Measurements from ENCODE around the gene IGF2. TPM values are rescaled to one million over a fixed set of nuclear protein-coding genes. Genes with fewer than 3 reads are reported as not detected.

The IGF2 gene
- total and polyA plus RNA-seq, 7 donors: 5.9 to 471 (median 60.2) TPM

- peak overlapping the region; percentile 48 for H3K4me3 ChIP-seq
- H3K4me1 ChIP-seq: peaks cover 8% of the 10 kb centered on the region
- ATAC-seq (no peak), DNase-seq (peak; percentile 13 to 44)
- H3K27me3 ChIP-seq (ENCODE audit: insufficient read depth in 3 of 3, low read length in 2 of 3): peaks cover 5 to 86% (median 37%) of the 10 kb centered on the region in 3 donors
- TF ChIP-seq CTCF (IDR thresholded peaks at IDR 0.05): no peak
- intact Hi-C loops (cut with DNase I): no loop called here
- no peaks in the 10 kb centered on the region for H3K36me3 ChIP-seq (ENCODE audit: insufficient read depth in 1 of 2, low read depth in 1 of 2)
- 9 to 15% (median 11%) methylated on average over 95 to 102 of the region's 102 CpGs for WGBS, 3 donors
- no peaks in the 10 kb centered on the region for H3K9me3 ChIP-seq
- no peak overlapping the region for H3K27ac ChIP-seq
These were observed 1.5 kb upstream of the IGF2 start for GRCh38 chr11:2140411-2141400.

- no peak for TF ChIP-seq CTCF (IDR thresholded peaks at IDR 0.05)
- peak; percentile 18 to 50 for DNase-seq
- WGBS, 3 donors: 2 to 3% (median 2%) methylated on average over 44 to 57 of the region's 57 CpGs
These were observed 590 bp upstream of the IGF2 start for GRCh38 chr11:2139621-2140337.

DNA sequence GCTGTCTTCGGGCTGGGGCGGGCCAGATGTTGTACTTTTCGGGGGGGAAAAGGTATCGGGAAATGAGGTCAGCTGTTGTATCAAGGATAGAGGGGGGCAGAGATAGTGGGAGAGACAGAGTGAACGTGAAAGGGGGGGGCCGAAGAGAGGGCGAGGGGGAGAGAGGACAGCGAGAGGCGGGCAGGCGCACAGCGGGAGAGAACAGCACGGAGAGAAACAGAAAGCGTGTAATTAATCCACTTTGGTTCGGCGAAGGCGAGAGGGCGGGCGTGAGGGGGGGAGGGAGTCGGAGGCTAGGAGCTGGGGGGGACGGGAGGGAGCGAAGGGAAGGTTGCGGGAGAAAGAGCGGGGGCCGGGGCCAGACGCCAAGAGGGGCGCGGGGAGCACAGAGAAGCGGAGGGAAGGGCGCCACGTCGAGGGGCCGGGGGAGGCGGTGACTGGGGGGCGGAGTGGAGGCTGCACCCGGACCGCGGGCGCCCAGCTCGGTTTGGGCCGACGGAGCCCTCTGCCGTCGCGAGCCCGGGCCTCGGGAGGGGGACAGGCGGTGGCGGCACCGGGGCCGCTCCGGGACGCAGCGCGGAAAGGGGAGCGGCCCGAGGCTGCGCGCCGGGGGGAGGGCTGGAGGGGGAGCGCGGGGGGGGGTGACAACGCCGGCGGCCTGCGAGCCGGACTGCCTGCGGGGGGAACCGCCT, 612 bp downstream of the IGF2 start:
- peaks cover 5 to 87% (median 25%) of the 10 kb centered on the region in 3 donors for H3K27me3 ChIP-seq (ENCODE audit: insufficient read depth in 3 of 3, low read length in 2 of 3)
- H3K36me3 ChIP-seq (ENCODE audit: insufficient read depth in 1 of 2, low read depth in 1 of 2): no peaks in the 10 kb centered on the region
- peak in 2 of 4 donors; percentile 8 to 11 for ATAC-seq
- intact Hi-C loops (cut with DNase I): no loop called here
- H3K27ac ChIP-seq: no peak overlapping the region
- TF ChIP-seq CTCF (IDR thresholded peaks at IDR 0.05): no peak
- H3K4me1 ChIP-seq: no peaks in the 10 kb centered on the region
- 1 to 2% (median 1%) methylated on average over 28 to 67 of the region's 68 CpGs for WGBS, 3 donors
- H3K9me3 ChIP-seq: no peaks in the 10 kb centered on the region
- peak; percentile 24 to 53 for DNase-seq
- H3K4me3 ChIP-seq: peak overlapping the region; percentile 55

More at GRCh38 chr11:2139621-2140337, 590 bp upstream of the IGF2 start:
- Histone ChIP-seq H3K27me3 (ENCODE audit: insufficient read depth in 3 of 3, low read length in 2 of 3) (peaks cover 5 to 87% (median 35%) of the 10 kb centered on the region in 3 donors), H3K4me1 (peaks cover 8% of the 10 kb centered on the region), H3K36me3 (ENCODE audit: insufficient read depth in 1 of 2, low read depth in 1 of 2) (no peaks in the 10 kb centered on the region), H3K9me3 (no peaks in the 10 kb centered on the region), H3K27ac (no peak overlapping the region), H3K4me3 (peak overlapping the region; percentile 48)
- intact Hi-C loops (cut with DNase I): no loop called here
- ATAC-seq: peak in 1 of 4 donors; percentile 26

GRCh38 chr11:2138068-2138430, 1.1 kb downstream of the IGF2 start:
- DNase-seq: peak; percentile 20 to 57
- Histone ChIP-seq H3K27ac (no peak overlapping the region), H3K4me3 (peak overlapping the region; percentile 55), H3K9me3 (no peaks in the 10 kb centered on the region), H3K36me3 (ENCODE audit: insufficient read depth in 1 of 2, low read depth in 1 of 2) (no peaks in the 10 kb centered on the region), H3K27me3 (ENCODE audit: insufficient read depth in 3 of 3, low read length in 2 of 3) (peaks cover 5 to 86% (median 25%) of the 10 kb centered on the region in 3 donors), H3K4me1 (no peaks in the 10 kb centered on the region)
- ATAC-seq: peak in 1 of 4 donors; percentile 9
- WGBS, 3 donors: 0 to 1% (median 1%) methylated on average over 11 to 44 of the region's 44 CpGs
- intact Hi-C loops (cut with DNase I): no loop called here
- no peak for TF ChIP-seq CTCF (IDR thresholded peaks at IDR 0.05)
